ENCODE data around the gene SFXN2. TPM values are rescaled to one million over a fixed set of nuclear protein-coding genes. Genes with fewer than 3 reads are reported as not detected.

Gene SFXN2
- total RNA-seq, 1 donor from 2014 or later, result 1.6 TPM

DNA sequence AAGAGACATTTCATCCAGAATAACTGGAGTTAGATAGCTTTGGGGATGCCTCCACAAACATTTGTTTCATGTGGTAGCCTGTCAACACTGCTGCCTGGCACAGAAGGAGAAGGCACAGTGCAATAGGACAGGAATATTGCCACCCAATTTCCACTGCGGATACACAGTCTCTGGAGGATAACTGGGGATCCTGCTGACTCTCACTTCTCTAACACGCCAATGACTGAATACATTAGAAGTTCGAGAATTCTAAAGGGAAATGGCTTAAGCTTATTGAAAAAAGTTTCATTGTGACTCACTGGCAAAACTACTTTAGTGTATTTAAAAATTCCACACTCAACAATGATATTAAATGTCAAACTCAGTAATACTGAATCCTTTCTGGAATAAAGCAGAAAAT, 13.2 kb upstream of the SFXN2 start:
- DNase-seq, result no peak
- Histone ChIP-seq H3K27ac (replicated peaks) (no peak overlapping the region), H3K9me3 (replicated peaks) (no peaks in the 10 kb centered on the region), H3K4me3 (no peak overlapping the region), H3K27me3 (ENCODE audit: low read depth) (no peaks in the 10 kb centered on the region), H3K4me1 (no peaks in the 10 kb centered on the region), H3K36me3 (peaks cover 40% of the 10 kb centered on the region)
- intact Hi-C loops (cut with micrococcal nuclease), result no loop called here
- TF ChIP-seq, protein P1, sequence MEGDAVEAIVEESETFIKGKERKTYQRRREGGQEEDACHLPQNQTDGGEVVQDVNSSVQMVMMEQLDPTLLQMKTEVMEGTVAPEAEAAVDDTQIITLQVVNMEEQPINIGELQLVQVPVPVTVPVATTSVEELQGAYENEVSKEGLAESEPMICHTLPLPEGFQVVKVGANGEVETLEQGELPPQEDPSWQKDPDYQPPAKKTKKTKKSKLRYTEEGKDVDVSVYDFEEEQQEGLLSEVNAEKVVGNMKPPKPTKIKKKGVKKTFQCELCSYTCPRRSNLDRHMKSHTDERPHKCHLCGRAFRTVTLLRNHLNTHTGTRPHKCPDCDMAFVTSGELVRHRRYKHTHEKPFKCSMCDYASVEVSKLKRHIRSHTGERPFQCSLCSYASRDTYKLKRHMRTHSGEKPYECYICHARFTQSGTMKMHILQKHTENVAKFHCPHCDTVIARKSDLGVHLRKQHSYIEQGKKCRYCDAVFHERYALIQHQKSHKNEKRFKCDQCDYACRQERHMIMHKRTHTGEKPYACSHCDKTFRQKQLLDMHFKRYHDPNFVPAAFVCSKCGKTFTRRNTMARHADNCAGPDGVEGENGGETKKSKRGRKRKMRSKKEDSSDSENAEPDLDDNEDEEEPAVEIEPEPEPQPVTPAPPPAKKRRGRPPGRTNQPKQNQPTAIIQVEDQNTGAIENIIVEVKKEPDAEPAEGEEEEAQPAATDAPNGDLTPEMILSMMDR (IDR thresholded peaks at IDR 0.05; ENCODE audit: borderline replicate concordance), result no peak

DNA sequence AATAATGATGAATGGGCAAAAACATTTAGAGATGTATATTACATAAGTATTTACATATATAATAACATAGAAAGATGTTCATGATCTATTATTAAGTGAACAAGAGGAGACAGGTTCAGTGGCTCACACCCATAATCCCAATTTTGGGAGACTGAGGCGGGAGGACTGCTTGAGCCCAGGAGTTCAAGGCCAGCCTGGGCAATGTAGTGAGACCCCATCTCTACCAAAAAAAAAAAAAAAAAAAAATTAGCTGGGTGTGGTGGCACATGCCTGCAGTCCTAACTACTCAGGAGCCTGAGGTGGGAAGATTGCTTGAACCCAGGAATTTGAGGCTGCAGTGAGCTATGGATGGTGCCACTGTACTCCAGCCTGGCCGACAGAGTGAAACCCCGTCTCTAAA, 12.6 kb upstream of the SFXN2 start:
- TF ChIP-seq, protein P1 (IDR thresholded peaks at IDR 0.05; ENCODE audit: borderline replicate concordance), result no peak
- Histone ChIP-seq H3K4me3 (no peak overlapping the region), H3K27ac (replicated peaks) (no peak overlapping the region), H3K36me3 (peaks cover 34% of the 10 kb centered on the region), H3K27me3 (ENCODE audit: low read depth) (no peaks in the 10 kb centered on the region), H3K9me3 (replicated peaks) (no peaks in the 10 kb centered on the region), H3K4me1 (no peaks in the 10 kb centered on the region)
- no peak for DNase-seq
- intact Hi-C loops (cut with micrococcal nuclease), result no loop called here

DNA sequence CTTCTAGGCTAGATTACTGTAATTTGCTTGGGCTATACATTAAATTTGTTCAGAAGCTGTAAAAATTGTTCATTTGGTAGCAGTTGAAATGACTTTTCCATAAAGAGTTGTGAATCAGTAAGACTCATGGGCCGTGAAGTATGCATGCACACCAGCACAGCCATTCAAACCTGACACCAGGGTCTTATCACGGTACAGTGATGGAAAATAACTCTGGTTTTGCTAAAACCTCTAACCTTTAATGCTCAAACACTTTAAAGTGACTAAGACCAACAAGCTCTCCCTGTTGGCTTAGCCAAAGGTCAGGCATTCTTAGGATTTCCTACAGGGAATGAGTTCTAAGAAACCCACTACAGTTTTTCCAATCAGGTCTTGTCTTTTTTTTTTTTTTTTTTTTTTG, 11.7 kb upstream of the SFXN2 start:
- no peak overlapping the region for H3K27ac ChIP-seq (replicated peaks)
- intact Hi-C loops (cut with micrococcal nuclease), result no loop called here
- TF ChIP-seq, protein P1 (IDR thresholded peaks at IDR 0.05; ENCODE audit: borderline replicate concordance), result no peak

DNA sequence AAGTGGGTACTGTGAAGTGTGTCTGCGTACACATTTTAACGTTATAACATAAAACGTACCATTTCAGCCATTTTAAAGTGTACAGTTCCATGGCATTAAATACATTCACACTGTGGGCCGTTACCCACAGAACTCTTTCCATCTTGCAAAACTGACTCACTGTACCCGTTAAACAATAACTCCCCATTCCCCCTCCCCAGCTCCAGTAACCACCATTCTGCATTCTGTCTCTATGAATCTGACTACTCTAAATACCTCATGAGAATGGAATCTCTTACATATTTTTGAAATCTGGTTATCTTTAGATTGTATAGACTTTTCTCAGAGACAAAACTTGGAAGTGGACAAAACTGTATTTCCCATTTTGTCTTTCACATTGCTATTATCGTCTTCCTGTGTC, 9.5 kb upstream of the SFXN2 start:
- no peak for DNase-seq
- intact Hi-C loops (cut with micrococcal nuclease), result no loop called here
- H3K27ac ChIP-seq (replicated peaks), result no peak overlapping the region
- H3K4me3 ChIP-seq, result no peak overlapping the region
- H3K9me3 ChIP-seq (replicated peaks), result no peaks in the 10 kb centered on the region
- TF ChIP-seq, protein P1 (IDR thresholded peaks at IDR 0.05; ENCODE audit: borderline replicate concordance), result no peak
- peaks cover 3% of the 10 kb centered on the region for H3K4me1 ChIP-seq
- no peaks in the 10 kb centered on the region for H3K27me3 ChIP-seq (ENCODE audit: low read depth)
- H3K36me3 ChIP-seq, result peaks cover 9% of the 10 kb centered on the region

More for the DNA sequence above, 11.7 kb upstream of the SFXN2 start:
- no peaks in the 10 kb centered on the region for H3K27me3 ChIP-seq (ENCODE audit: low read depth)
- H3K4me1 ChIP-seq, result no peaks in the 10 kb centered on the region
- no peak overlapping the region for H3K4me3 ChIP-seq
- no peak for DNase-seq
- H3K36me3 ChIP-seq, result peaks cover 25% of the 10 kb centered on the region
- H3K9me3 ChIP-seq (replicated peaks), result no peaks in the 10 kb centered on the region

DNA sequence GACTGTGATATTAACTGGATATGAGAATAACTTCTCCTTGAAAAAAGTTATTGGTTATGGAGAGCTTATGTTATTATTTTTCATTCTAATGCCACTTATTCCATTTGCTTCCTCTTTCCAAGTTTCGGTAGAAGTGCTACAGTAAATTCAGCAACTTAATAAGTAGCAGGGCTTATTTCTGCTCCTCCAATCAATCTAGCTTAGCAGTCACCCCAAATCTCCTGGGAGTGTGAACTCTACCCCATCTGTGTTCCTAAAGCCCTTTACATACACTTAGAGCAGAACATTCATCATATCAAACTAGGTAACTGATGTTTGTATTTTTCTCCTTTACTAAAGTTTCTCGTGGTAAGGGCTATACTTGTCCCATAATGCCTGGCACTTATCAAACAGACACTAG, 8.9 kb upstream of the SFXN2 start:
- Histone ChIP-seq H3K36me3 (peaks cover 9% of the 10 kb centered on the region), H3K27ac (replicated peaks) (no peak overlapping the region), H3K4me3 (no peak overlapping the region), H3K4me1 (peaks cover 9% of the 10 kb centered on the region), H3K9me3 (replicated peaks) (no peaks in the 10 kb centered on the region), H3K27me3 (ENCODE audit: low read depth) (no peaks in the 10 kb centered on the region)
- TF ChIP-seq, protein P1 (IDR thresholded peaks at IDR 0.05; ENCODE audit: borderline replicate concordance), result no peak
- no peak for DNase-seq
- intact Hi-C loops (cut with micrococcal nuclease), result no loop called here

DNA sequence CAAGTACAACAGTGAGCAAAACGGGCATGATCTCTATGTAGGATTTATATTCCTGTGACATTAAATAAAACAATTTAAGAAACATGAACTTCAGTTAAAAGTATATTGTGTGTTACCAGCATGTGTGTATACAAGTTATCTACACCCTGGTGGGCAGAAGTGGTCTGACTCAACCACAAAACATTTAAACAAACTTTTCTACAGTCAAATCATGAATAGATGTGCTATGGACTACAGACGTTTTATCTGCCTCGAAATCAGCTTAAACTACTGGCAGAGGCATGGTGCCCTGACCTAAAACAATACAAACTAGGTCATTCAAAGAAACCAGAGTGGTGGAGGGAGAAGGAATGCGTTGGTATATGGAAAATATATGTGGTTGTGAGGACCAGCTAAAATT, 3.8 kb upstream of the SFXN2 start:
- Histone ChIP-seq H3K27ac (replicated peaks) (no peak overlapping the region), H3K36me3 (no peaks in the 10 kb centered on the region), H3K27me3 (ENCODE audit: low read depth) (no peaks in the 10 kb centered on the region), H3K4me1 (peaks cover 40% of the 10 kb centered on the region), H3K9me3 (replicated peaks) (no peaks in the 10 kb centered on the region), H3K4me3 (no peak overlapping the region)
- no peak for DNase-seq
- intact Hi-C loops (cut with micrococcal nuclease), result no loop called here
- TF ChIP-seq, protein P1 (IDR thresholded peaks at IDR 0.05; ENCODE audit: borderline replicate concordance), result no peak

Data from left ventricle myocardium inferior (tissue), 1 donor.